GM12878 (cell line): Measurements from ENCODE around the gene ABHD13. TPM values are rescaled to one million over a fixed set of nuclear protein-coding genes. Genes with fewer than 3 reads are reported as not detected.

Source experiments
- ATAC-seq: fragments of 200-7000 bp; cut with Tn5 transposase; 3 replicates; pipeline ENCODE4 v1.9.1; 2020; ENCODE audit warnings: mild to moderate bottlenecking, moderate library complexity
- BruUV-seq: library from RNA; stranded (reverse); fragments of 400-500 nt; replicated peaks from 2 replicates; lab custom pipeline; 2021; lab: Mats Ljungman, UMichigan
- CTCF ChIA-PET: fragments of 300-600 bp; sonication (Branson Sonifier 250); formaldehyde crosslinking; extraction: SDS; loops from one replicate; lab custom pipeline; 2021; ENCODE audit warnings: inconsistent platforms; lab: Yijun Ruan, JAX
- POLR2A ChIA-PET: fragments of 350-600 bp; formaldehyde crosslinking; extraction: SDS; loops from one replicate; lab custom pipeline; 2021; ENCODE audit warnings: inconsistent platforms; lab: Charles Lee
- RAD21 ChIA-PET: fragments of 300-600 bp; sonication (Branson Sonifier 250); formaldehyde crosslinking; loops from one replicate; lab custom pipeline; 2023; ENCODE audit warnings: antibody characterized with exemption; ENCODE audit not compliant: unreplicated experiment; lab: Charles Lee
- SMC1A ChIA-PET: fragments of 300-600 bp; sonication (Branson Sonifier 250); formaldehyde crosslinking; loops from one replicate; lab custom pipeline; 2023; ENCODE audit not compliant: unreplicated experiment, uncharacterized antibody; lab: Charles Lee
- DNase-seq: peaks from one replicate; pipeline ENCODE4 v3.0.0-alpha.2; 2011; ENCODE audit warnings: low read depth, low spot score
- FAIRE-seq: peaks from 3 replicates; lab custom pipeline; 2011; peaks lifted over from hg19 to GRCh38; lab: Jason Lieb, UNC
- H2AFZ ChIP-seq: 2 replicates; pipeline ENCODE4 v1.6.0; 2011; ENCODE audit warnings: low read depth, low read length, control low read depth; ENCODE audit not compliant: control insufficient read depth
- H3K27ac ChIP-seq: 2 replicates; pipeline ENCODE4 v1.5.1; 2011; ENCODE audit warnings: control low read depth; ENCODE audit not compliant: control insufficient read depth, insufficient read depth
- H3K27me3 ChIP-seq, 2 experiments: replicated peaks in 1 of 2; 2 replicates each; pipeline versions ENCODE4 v1.6.0 to v1.6.1; 2011; ENCODE audit warnings: low read length in 1 of 2; ENCODE audit not compliant: control insufficient read depth in 2 of 2, insufficient read depth in 2 of 2
- H3K36me3 ChIP-seq, 2 experiments: 2 replicates each; pipeline ENCODE4 v1.5.1; 2011; ENCODE audit warnings: low read length in 1 of 2; ENCODE audit not compliant: control insufficient read depth in 2 of 2, insufficient read depth in 2 of 2
- H3K4me1 ChIP-seq: 2 replicates; pipeline ENCODE4 v1.6.1; 2011; ENCODE audit warnings: mild to moderate bottlenecking, low read length, moderate library complexity, mixed read lengths; ENCODE audit not compliant: control insufficient read depth, insufficient read depth
- H3K4me2 ChIP-seq: 2 replicates; pipeline ENCODE4 v1.6.0; 2011; ENCODE audit warnings: control low read depth; ENCODE audit not compliant: control insufficient read depth, insufficient read depth
- H3K4me3 ChIP-seq: fragments of 200-600 bp; sonication (generic); 2 replicates; pipeline ENCODE4 v1.5.1; 2016
- H3K79me2 ChIP-seq: 2 replicates; pipeline ENCODE4 v1.6.0; 2011; ENCODE audit warnings: low read length; ENCODE audit not compliant: control insufficient read depth, insufficient read depth
- H3K9ac ChIP-seq: 2 replicates; pipeline ENCODE4 v1.8.0; 2011; ENCODE audit warnings: low read length, control low read depth, mixed read lengths; ENCODE audit not compliant: control insufficient read depth, insufficient read depth
- H3K9me3 ChIP-seq: replicated peaks from 3 replicates; pipeline ENCODE4 v1.5.1; 2011; ENCODE audit warnings: mild to moderate bottlenecking, low read length; ENCODE audit not compliant: control insufficient read depth, insufficient read depth
- H4K20me1 ChIP-seq: 2 replicates; pipeline ENCODE4 v1.6.0; 2011; ENCODE audit not compliant: control insufficient read depth, insufficient read depth
- BHLHE40 ChIP-seq, 2 experiments: fragments of 450-650 bp in 1 of 2; IDR thresholded peaks; 2 replicates each; pipeline ENCODE4 v1.6.1; 2011 to 2017; ENCODE audit warnings: low read depth in 2 of 2, borderline replicate concordance in 1 of 2, improper control_type of control experiment in 1 of 2, low read length in 1 of 2, mild to moderate bottlenecking in 1 of 2
- CBX3 ChIP-seq: fragments of 200-600 bp; sonication (generic); IDR thresholded peaks from 2 replicates; pipeline ENCODE4 v1.6.1; 2016; ENCODE audit warnings: low read depth, borderline replicate concordance
- DPF2 ChIP-seq: fragments of 450-650 bp; IDR thresholded peaks from 2 replicates; pipeline ENCODE4 v1.6.1; 2017; ENCODE audit warnings: mild to moderate bottlenecking
- NFYA ChIP-seq: IDR thresholded peaks from 2 replicates; pipeline ENCODE4 v1.6.1; 2011; ENCODE audit warnings: low read depth, mild to moderate bottlenecking, low read length, improper control_type of control experiment, borderline replicate concordance
- NKRF ChIP-seq: fragments of 450-650 bp; conservative IDR thresholded peaks from 2 replicates; pipeline ENCODE4 v1.6.1; 2017; ENCODE audit warnings: mild to moderate bottlenecking, moderate library complexity
- RAD21 ChIP-seq: IDR thresholded peaks from 2 replicates; pipeline ENCODE4 v1.6.1; 2011; ENCODE audit warnings: mild to moderate bottlenecking, low read depth, low read length, moderate library complexity; ENCODE audit not compliant: insufficient read depth
- RB1 ChIP-seq: fragments of 450-650 bp; formaldehyde crosslinking; IDR thresholded peaks from 2 replicates; pipeline ENCODE4 v1.6.1; 2017; ENCODE audit warnings: mild to moderate bottlenecking, borderline replicate concordance
- RUNX3 ChIP-seq: IDR thresholded peaks from 2 replicates; pipeline ENCODE4 v1.6.1; 2012; ENCODE audit warnings: low read length, inconsistent platforms
- SPI1 ChIP-seq: IDR thresholded peaks from 2 replicates; pipeline ENCODE4 v1.6.1; 2011; ENCODE audit warnings: low read depth, mild to moderate bottlenecking, low read length, moderate library complexity, borderline replicate concordance; ENCODE audit not compliant: insufficient read depth
- SREBF1 ChIP-seq: IDR thresholded peaks from 2 replicates; pipeline ENCODE4 v1.6.1; 2012; ENCODE audit warnings: mild to moderate bottlenecking, low read length
- YY1 ChIP-seq: IDR thresholded peaks from 2 replicates; pipeline ENCODE4 v1.6.1; 2011; ENCODE audit warnings: low read depth, mild to moderate bottlenecking, low read length
- ZBED1 ChIP-seq: IDR thresholded peaks from 2 replicates; pipeline ENCODE4 v1.6.1; 2016; ENCODE audit warnings: borderline replicate concordance
- WGBS: methylation state at CpG from one replicate; pipeline ENCODE4 v1.1.6; 2016; ENCODE audit warnings: low lambda C conversion rate; ENCODE audit not compliant: insufficient replicate concordance, insufficient coverage; ENCODE audit errors: missing lambda C conversion rate; 5-methylcytosine and 5-hydroxymethylcytosine counted together
- in situ Hi-C: fragments of 300-500 bp; cut with MboI; formaldehyde crosslinking; loops from 9 replicates; pipeline ENCODE4 v1.14.3; 2018; ENCODE audit warnings: mixed read lengths
- intact Hi-C: fragments of 100-400 bp; cut with micrococcal nuclease; formaldehyde crosslinking; loops from one replicate; pipeline ENCODE4 v1.14.2; 2022; ENCODE audit not compliant: unreplicated experiment
- polyA plus RNA-seq, 11 experiments: library from polyadenylated mRNA; depleted of rRNA in 4 of 11; unstranded in 6 of 11; stranded (reverse) in 5 of 11; fragments of >200 nt; fragmentation: Nextera tagmentation in 4 of 11; fragmentation: Illumina TruSeq in 1 of 11; extraction: Ambion mirVana in 4 of 11; extraction: Trizol in 1 of 11; gene quantifications; 1 replicate in 1 of 11; 2 replicates in 10 of 11; pipeline versions ENCODE4 v1.2.1 to v1.2.3, GENCODE V29; 2011 to 2016; ENCODE audit warnings: inconsistent platforms in 2 of 11, missing spikeins in 2 of 11, low read depth in 1 of 11
- total RNA-seq, 4 experiments: library from RNA; depleted of rRNA in 3 of 4; stranded (reverse); fragments of >200 nt in 3 of 4; fragmentation: Illumina TruSeq in 1 of 4; extraction: Trizol in 1 of 4; gene quantifications; 2 replicates each; pipeline versions ENCODE4 v1.2.1 to v1.2.3, GENCODE V29; 2013 to 2021

ABHD13 gene
- total and polyA plus RNA-seq, 10 of the 15 experiments (the other 5 are each of a cell fraction or from before 2014, with no cell fraction given) = 3.2 to 10.7 (median 6.5) TPM

- peak; percentile 76 for FAIRE-seq
- in situ Hi-C loops = no loop called here
- peak; percentile 48 for ATAC-seq
- WGBS = 25% methylated on average over 4 of the region's 4 CpGs
- Histone ChIP-seq H3K27me3 (no peaks in the 10 kb centered on the region), H3K4me1 (peaks cover 14% of the 10 kb centered on the region), H4K20me1 (no peaks in the 10 kb centered on the region), H3K27ac (peak overlapping the region; percentile 81; the same call in 1 of the 2 replicates), H3K9ac (no peak overlapping the region), H3K79me2 (peaks cover 1% of the 10 kb centered on the region), H3K9me3 (no peaks in the 10 kb centered on the region), H3K4me3 (no peak overlapping the region), H2AFZ (peak overlapping the region; percentile 31), H3K4me2 (no peak overlapping the region), H3K36me3 (no peaks in the 10 kb centered on the region)
- intact Hi-C loops = loop anchor here (2.0 kb wide), 3 partner anchors 42 to 50 kb away; partner anchors contain the start of gene ABHD13
- ChIA-PET CTCF (interaction anchor here (0.9 to 2.1 kb wide), 8 partner anchors 11 to 240 kb away, joined by 3 to 12 read pairs (median 6); no protein-coding TSS in a partner anchor), SMC1A (interaction anchor here (0.6 to 4.1 kb wide), 17 partner anchors 8 to 626 kb away, joined by 3 to 19 read pairs (median 4); partner anchors contain the start of gene LIG4), POLR2A (no interaction called here), RAD21 (interaction anchor here (0.7 to 1.4 kb wide), 8 partner anchors 36 to 395 kb away, joined by 3 to 5 read pairs (median 3); partner anchors contain the start of gene LIG4)
- BruUV-seq = no TSS peak
- TF ChIP-seq YY1 = 0 out of 2 replicates have a peak, but pooled peaks have one; percentile 26
- no peak for TF ChIP-seq SREBF1
- TF ChIP-seq, all 136 proteins: peak for 1
- DNase-seq = no peak
These were observed 50.4 kb downstream of the ABHD13 start for GRCh38 chr13:108268466-108269112.

GRCh38 chr13:108269601-108270328 lies 51.6 kb downstream of the ABHD13 start, which contains the start of gene TNFSF13B:
TNFSF13B (plus strand) TSS chr13:108269718; CDS start chr13:108269896, 178 bp downstream.
- FAIRE-seq = peak; percentile 88
- intact Hi-C loops (loop anchor here (2.0 kb wide), 3 partner anchors 43 to 51 kb away; partner anchors contain the start of gene ABHD13), in situ Hi-C loops (no loop called here)
- peak; percentile 86 for ATAC-seq
- RAD21 ChIA-PET = interaction anchor here (0.7 to 1.1 kb wide), 9 partner anchors 20 to 394 kb away, joined by 3 to 5 read pairs (median 4); partner anchors contain the start of gene LIG4
- under 1% methylated on average over 16 of the region's 16 CpGs for WGBS
- SMC1A ChIA-PET = interaction anchor here (0.7 to 4.1 kb wide), 21 partner anchors 9 to 625 kb away, joined by 3 to 19 read pairs (median 4); no protein-coding TSS in a partner anchor
- BruUV-seq = no TSS peak
- Histone ChIP-seq H3K27ac (peak within 1 kb of the TSS; percentile 81), H3K4me3 (peak within 1 kb of the TSS; percentile 84), H2AFZ (peak within 1 kb of the TSS; percentile 91), H3K36me3 (no peaks in the 10 kb centered on the region), H3K9ac (peak within 1 kb of the TSS; percentile 63), H3K79me2 (peaks cover 1% of the 10 kb centered on the region), H3K27me3 (no peaks in the 10 kb centered on the region), H3K4me1 (peaks cover 14% of the 10 kb centered on the region), H3K9me3 (no peaks in the 10 kb centered on the region), H3K4me2 (peak within 1 kb of the TSS; percentile 88), H4K20me1 (no peaks in the 10 kb centered on the region)
- DNase-seq = peak; percentile 74
- CTCF ChIA-PET = interaction anchor here (0.6 to 2.1 kb wide), 20 partner anchors 13 to 628 kb away, joined by 3 to 12 read pairs (median 4); no protein-coding TSS in a partner anchor
- POLR2A ChIA-PET = no interaction called here
- no peak; the same call in 1 of the 2 replicates for TF ChIP-seq RB1
- TF ChIP-seq NKRF = 0 out of 2 replicates have a peak, but pooled peaks have one; percentile 30
- TF ChIP-seq DPF2 = peak; percentile 87
- TF ChIP-seq RAD21 = peak; percentile 50
- no peak for TF ChIP-seq NFYA
- TF ChIP-seq CBX3 = no peak
- TF ChIP-seq ZBED1 = peak; percentile 74; the same call in 1 of the 2 replicates
- peak; percentile 84 for TF ChIP-seq SPI1
- TF ChIP-seq BHLHE40 (IDR thresholded peaks at IDR 0.05; ENCODE audit: borderline replicate concordance in 1 of 2, low read depth in 2 of 2, low read length in 1 of 2) = peak; percentile 50 to 52
- peak; percentile 85 for TF ChIP-seq RUNX3
